Measurements from ENCODE around the gene CCDC122. TPM values are rescaled to one million over a fixed set of nuclear protein-coding genes. Genes with fewer than 3 reads are reported as not detected.

CCDC122 gene
- total RNA-seq, 1 donor from 2014 or later = 12.4 TPM

- Mint-ChIP-seq H3K27me3 (ENCODE audit: unreplicated experiment) (no peaks in the 10 kb centered on the region), H3K9me3 (ENCODE audit: unreplicated experiment) (no peaks in the 10 kb centered on the region), H3K27ac (ENCODE audit: unreplicated experiment) (no peak overlapping the region), H3K36me3 (ENCODE audit: unreplicated experiment) (no peaks in the 10 kb centered on the region), H3K4me1 (ENCODE audit: unreplicated experiment) (peaks cover 6% of the 10 kb centered on the region), H3K4me3 (ENCODE audit: unreplicated experiment) (no peak overlapping the region)
- no peak for TF ChIP-seq CTCF (IDR thresholded peaks at IDR 0.05)
- no peak for DNase-seq (ENCODE audit: extremely low spot score, unreplicated experiment)
These were observed 80.3 kb downstream of the CCDC122 start for GRCh38 chr13:43799191-43799590.

DNA sequence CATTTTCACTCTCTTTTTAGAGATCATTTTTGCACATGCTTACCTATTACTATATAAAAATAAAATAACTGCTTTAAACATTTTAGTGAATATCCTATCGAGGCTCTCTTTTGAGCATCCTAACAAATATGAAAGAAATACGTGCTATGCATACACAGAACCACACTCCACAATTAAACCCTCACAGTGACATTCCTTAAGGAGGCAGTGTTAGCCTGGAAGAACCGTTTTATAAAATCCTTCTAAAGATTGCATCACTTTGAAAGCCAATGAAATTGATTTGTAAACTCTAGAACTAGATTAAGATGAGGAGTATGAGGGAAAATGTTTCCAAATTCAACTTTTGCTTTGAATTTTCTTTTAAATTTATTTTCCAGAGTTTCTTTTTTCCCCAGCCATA is 81.7 kb downstream of the CCDC122 start:
- Mint-ChIP-seq H3K36me3 (ENCODE audit: unreplicated experiment) (no peaks in the 10 kb centered on the region), H3K27ac (ENCODE audit: unreplicated experiment) (no peak overlapping the region), H3K27me3 (ENCODE audit: unreplicated experiment) (no peaks in the 10 kb centered on the region), H3K4me1 (ENCODE audit: unreplicated experiment) (peaks cover 8% of the 10 kb centered on the region), H3K4me3 (ENCODE audit: unreplicated experiment) (no peak overlapping the region), H3K9me3 (ENCODE audit: unreplicated experiment) (no peaks in the 10 kb centered on the region)
- DNase-seq (ENCODE audit: extremely low spot score, unreplicated experiment) = no peak
- TF ChIP-seq CTCF (IDR thresholded peaks at IDR 0.05) = no peak

DNA sequence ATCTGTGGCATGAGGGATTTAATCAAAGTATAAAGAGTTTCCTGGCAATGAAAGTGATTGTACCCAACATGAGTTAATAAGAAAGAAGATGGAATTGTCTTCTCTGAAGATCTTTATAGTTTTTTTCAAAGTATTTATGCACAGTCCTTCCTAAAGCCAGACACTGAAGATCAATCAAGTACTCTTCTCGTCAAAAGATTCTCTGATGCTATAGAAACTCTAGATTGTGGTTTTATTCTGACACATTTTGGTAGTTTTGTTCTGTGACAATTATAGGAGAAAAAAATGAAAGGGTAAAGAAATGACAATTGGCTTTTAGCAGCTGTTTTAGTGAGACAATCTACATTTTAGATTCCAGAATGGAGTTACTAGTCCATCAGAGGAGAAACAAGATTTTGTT is 82.4 kb downstream of the CCDC122 start:
- H3K27me3 Mint-ChIP-seq (ENCODE audit: unreplicated experiment) = no peaks in the 10 kb centered on the region
- no peak for TF ChIP-seq CTCF (IDR thresholded peaks at IDR 0.05)
- H3K4me1 Mint-ChIP-seq (ENCODE audit: unreplicated experiment) = peaks cover 15% of the 10 kb centered on the region
- no peak for DNase-seq (ENCODE audit: extremely low spot score, unreplicated experiment)
- no peak overlapping the region for H3K27ac Mint-ChIP-seq (ENCODE audit: unreplicated experiment)
- H3K9me3 Mint-ChIP-seq (ENCODE audit: unreplicated experiment) = no peaks in the 10 kb centered on the region
- H3K4me3 Mint-ChIP-seq (ENCODE audit: unreplicated experiment) = no peak overlapping the region
- H3K36me3 Mint-ChIP-seq (ENCODE audit: unreplicated experiment) = no peaks in the 10 kb centered on the region

- Mint-ChIP-seq H3K4me3 (ENCODE audit: unreplicated experiment) (no peak overlapping the region), H3K27ac (ENCODE audit: unreplicated experiment) (no peak overlapping the region), H3K36me3 (ENCODE audit: unreplicated experiment) (no peaks in the 10 kb centered on the region), H3K4me1 (ENCODE audit: unreplicated experiment) (peaks cover 17% of the 10 kb centered on the region), H3K27me3 (ENCODE audit: unreplicated experiment) (no peaks in the 10 kb centered on the region), H3K9me3 (ENCODE audit: unreplicated experiment) (no peaks in the 10 kb centered on the region)
- DNase-seq (ENCODE audit: extremely low spot score, unreplicated experiment) = no peak
- TF ChIP-seq CTCF (IDR thresholded peaks at IDR 0.05) = no peak
These were observed 85.1 kb downstream of the CCDC122 start for GRCh38 chr13:43794416-43794815.

DNA sequence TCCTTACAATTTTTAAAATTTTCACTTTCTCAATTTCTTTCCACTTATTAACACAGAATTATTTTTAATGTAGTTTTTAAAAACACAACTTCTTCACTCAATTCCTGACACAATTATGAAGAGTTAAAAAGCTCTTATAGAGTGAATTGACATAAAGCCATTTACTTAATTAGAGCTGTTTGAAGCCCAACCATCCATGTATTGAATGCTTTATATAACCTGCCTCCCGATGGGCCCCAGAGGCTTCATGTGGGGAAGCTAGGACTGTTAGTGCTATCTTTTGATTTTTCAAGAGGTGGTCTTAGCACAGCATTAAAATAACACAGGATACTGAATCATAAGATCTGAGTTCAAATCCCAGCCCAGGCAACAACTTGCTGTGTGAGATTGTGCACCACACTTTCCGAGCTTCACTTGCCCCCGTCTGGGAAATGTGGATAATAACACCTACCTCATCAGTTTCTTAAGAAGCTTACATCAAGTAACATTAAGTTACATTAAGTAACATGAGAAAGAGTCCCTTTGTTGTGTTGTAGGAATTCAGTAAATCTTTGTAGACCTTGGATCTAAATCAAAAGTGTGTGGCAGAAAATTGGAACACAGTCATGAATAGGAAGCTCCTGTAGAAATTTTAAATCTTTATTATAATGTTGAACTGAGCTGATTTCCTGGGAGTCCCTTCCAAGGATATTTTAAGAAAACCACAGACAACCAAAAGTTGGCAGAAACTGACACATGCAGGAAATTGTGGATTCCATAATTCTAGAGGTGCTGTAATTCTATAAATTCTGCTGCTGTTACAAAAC is 87.3 kb downstream of the CCDC122 start:
- Mint-ChIP-seq H3K27me3 (ENCODE audit: unreplicated experiment) (no peaks in the 10 kb centered on the region), H3K9me3 (ENCODE audit: unreplicated experiment) (no peaks in the 10 kb centered on the region), H3K4me1 (ENCODE audit: unreplicated experiment) (peaks cover 29% of the 10 kb centered on the region), H3K4me3 (ENCODE audit: unreplicated experiment) (no peak overlapping the region), H3K27ac (ENCODE audit: unreplicated experiment) (no peak overlapping the region), H3K36me3 (ENCODE audit: unreplicated experiment) (no peaks in the 10 kb centered on the region)
- no peak for TF ChIP-seq CTCF (IDR thresholded peaks at IDR 0.05)
- DNase-seq (ENCODE audit: extremely low spot score, unreplicated experiment) = no peak

Measured in osteocyte (in vitro differentiated cells).